Left ventricle myocardium superior (tissue), 1 donor: ENCODE data around the gene PKD1L1. TPM values are rescaled to one million over a fixed set of nuclear protein-coding genes. Genes with fewer than 3 reads are reported as not detected.
"Not testable (repeated sequence)": the region's sequence is repeated elsewhere in the genome, so short reads cannot be mapped to it uniquely, and the experiment has no call there.

Source experiments
- ATAC-seq: fragments of 200-7000 bp; cut with Tn5 transposase; one replicate; pipeline ENCODE4 v1.9.1; 2020; ENCODE audit warnings: mild to moderate bottlenecking, moderate library complexity
- DNase-seq: peaks from one replicate; pipeline ENCODE4 v3.0.0-alpha.2; 2020
- intact Hi-C: fragments of 100-400 bp; cut with micrococcal nuclease; formaldehyde crosslinking; loops from one replicate; pipeline ENCODE4 v1.11.0; 2022
- long read RNA-seq: library from polyadenylated mRNA; unstranded; transcript quantifications from one replicate; pipeline ENCODE4 v2.0.0, GENCODE V29; 2021
- total RNA-seq: library from RNA; stranded (reverse); fragmentation: NEBNext Ultra II Directional; extraction: Animal tissue kit (Norgen Biotek cat#: 25700); gene quantifications from one replicate; pipeline ENCODE4 v1.2.1, GENCODE V29; 2021
- donor health status: DM: no; HTN: yes; CAD: no; lungs with severe emphysema.

Gene PKD1L1
- total RNA-seq, result 2.8 TPM
- long read RNA-seq, partial matches to known transcripts, result 0 of 1 reads
- long read RNA-seq, other reads (novel, unspliced or antisense), result 1 of 1 reads

GRCh38 chr7:47948141-47948790 is at the start of gene PKD1L1:
TSS of gene PKD1L1 (minus strand) at chr7:47948466. CDS start at chr7:47948440, 26 bp downstream.
- ATAC-seq (peak; percentile 23), DNase-seq (no peak)
- intact Hi-C loops, result loop anchor here (10.0 kb wide), 1 partner anchor 157 kb away; no protein-coding TSS in a partner anchor

- ATAC-seq (no peak), DNase-seq (no peak)
- intact Hi-C loops, result loop anchor here (10.0 kb wide), 1 partner anchor 102 kb away; no protein-coding TSS in a partner anchor
Observed at GRCh38 chr7:47992446-47992845, 44.2 kb upstream of the PKD1L1 start.

- intact Hi-C loops, result loop anchor here (10.0 kb wide), 1 partner anchor 103 kb away; no protein-coding TSS in a partner anchor
- ATAC-seq (peak; percentile 100), DNase-seq (peak; percentile 91)
Observed at GRCh38 chr7:47991741-47992311, 43.6 kb upstream of the PKD1L1 start.

GRCh38 chr7:47991270-47991669 is 43.0 kb upstream of the PKD1L1 start:
- no peak for DNase-seq
- intact Hi-C loops, result loop anchor here (10.0 kb wide), 1 partner anchor 104 kb away; no protein-coding TSS in a partner anchor
- ATAC-seq, result no peak

- ATAC-seq (no peak), DNase-seq (no peak)
- intact Hi-C loops, result loop anchor here (10.0 kb wide), 1 partner anchor 104 kb away; no protein-coding TSS in a partner anchor
Observed at GRCh38 chr7:47990592-47990991, 42.3 kb upstream of the PKD1L1 start.

GRCh38 chr7:47989607-47990400 is 41.5 kb upstream of the PKD1L1 start:
- DNase-seq, ATAC-seq: not testable (repeated sequence)
- intact Hi-C loops, result loop anchor here (10.0 kb wide), 1 partner anchor 105 kb away; no protein-coding TSS in a partner anchor

GRCh38 chr7:47988496-47989386 is 40.5 kb upstream of the PKD1L1 start:
- ATAC-seq, result no peak
- DNase-seq, result no peak
- intact Hi-C loops, result no loop called here

GRCh38 chr7:47982610-47983009 is 34.3 kb upstream of the PKD1L1 start:
- ATAC-seq (no peak), DNase-seq (no peak)
- intact Hi-C loops, result no loop called here

GRCh38 chr7:47980648-47981047 is 32.4 kb upstream of the PKD1L1 start:
- DNase-seq, intact Hi-C loops, ATAC-seq: not testable (repeated sequence)

- intact Hi-C loops, result no loop called here
Observed at GRCh38 chr7:47979832-47980181, 31.5 kb upstream of the PKD1L1 start.

GRCh38 chr7:47979145-47979831 is 31.0 kb upstream of the PKD1L1 start, which contains the start of gene HUS1:
TSS of gene HUS1 (minus strand) at chr7:47979615. CDS start at chr7:47979519, 96 bp downstream.
- DNase-seq (peak; percentile 95), ATAC-seq (peak; percentile 99)
- intact Hi-C loops, result no loop called here

More at GRCh38 chr7:47979832-47980181, 31.5 kb upstream of the PKD1L1 start:
- DNase-seq (no peak), ATAC-seq (no peak)

- intact Hi-C loops, result no loop called here
- ATAC-seq (peak; percentile 35), DNase-seq (no peak)
Observed at GRCh38 chr7:47978790-47979144, 30.5 kb upstream of the PKD1L1 start.

- intact Hi-C loops, result no loop called here
- DNase-seq (no peak), ATAC-seq (no peak)
Observed at GRCh38 chr7:47973739-47974138, 25.5 kb upstream of the PKD1L1 start.

GRCh38 chr7:47970761-47971160 is 22.5 kb upstream of the PKD1L1 start:
- intact Hi-C loops, result no loop called here

GRCh38 chr7:47968847-47969774 is 20.8 kb upstream of the PKD1L1 start:
- intact Hi-C loops, result no loop called here
- DNase-seq, result peak; percentile 66
- ATAC-seq, result peak; percentile 65

More at GRCh38 chr7:47970761-47971160, 22.5 kb upstream of the PKD1L1 start:
- DNase-seq (no peak), ATAC-seq (no peak)

- DNase-seq, result no peak
- no peak for ATAC-seq
- intact Hi-C loops, result no loop called here
Observed at GRCh38 chr7:47967708-47968107, 19.4 kb upstream of the PKD1L1 start.

- ATAC-seq (peak; percentile 75), DNase-seq (peak; percentile 41)
- intact Hi-C loops, result no loop called here
Observed at GRCh38 chr7:47967123-47967522, 18.9 kb upstream of the PKD1L1 start.
